LNCaP clone FGC (cell line): ENCODE results near the gene TMEM223.
A peak's percentile ranks its signal among the peaks of the same experiment; 100 is the strongest.
"Not testable (repeated sequence)": the region's sequence is repeated elsewhere in the genome, so short reads cannot be mapped to it uniquely, and the experiment has no call there.

Experiments
- DNase-seq: peaks from one replicate; pipeline ENCODE4 v3.0.0-alpha.2; 2011; ENCODE audit warnings: low read depth
- H3K4me3 ChIP-seq: 2 replicates; pipeline ENCODE4 v1.5.1; 2011; ENCODE audit warnings: mild to moderate bottlenecking, low read depth, low read length, control low read depth
- CTCF ChIP-seq: IDR thresholded peaks from 2 replicates; pipeline ENCODE4 v1.5.1; 2012; ENCODE audit warnings: mild to moderate bottlenecking; ENCODE audit not compliant: control insufficient read depth, insufficient read depth; ENCODE audit errors: extremely low read depth

Gene TMEM223

GRCh38 chr11:62830904-62831519 lies 39.2 kb upstream of the TMEM223 start:
- no peak for TF ChIP-seq CTCF
- H3K4me3 ChIP-seq = peak overlapping the region; percentile 96
- DNase-seq = no peak

GRCh38 chr11:62828130-62828529 lies 36.3 kb upstream of the TMEM223 start:
- H3K4me3 ChIP-seq, DNase-seq: not testable (repeated sequence)

GRCh38 chr11:62823677-62824076 lies 31.9 kb upstream of the TMEM223 start:
- no peak for DNase-seq
- no peak overlapping the region for H3K4me3 ChIP-seq
- TF ChIP-seq CTCF = no peak

GRCh38 chr11:62817129-62817528 lies 25.3 kb upstream of the TMEM223 start:
- no peak for TF ChIP-seq CTCF
- no peak overlapping the region for H3K4me3 ChIP-seq
- DNase-seq = no peak

- DNase-seq = no peak
- H3K4me3 ChIP-seq = no peak overlapping the region
- no peak for TF ChIP-seq CTCF
Measured at GRCh38 chr11:62816557-62816956, 24.8 kb upstream of the TMEM223 start.

GRCh38 chr11:62811659-62812058 lies 19.9 kb upstream of the TMEM223 start:
- no peak overlapping the region for H3K4me3 ChIP-seq
- DNase-seq = no peak
- no peak for TF ChIP-seq CTCF

- DNase-seq = no peak
- H3K4me3 ChIP-seq = no peak overlapping the region
- no peak for TF ChIP-seq CTCF
Measured at GRCh38 chr11:62810748-62811147, 18.9 kb upstream of the TMEM223 start.
